ENCODE data around the gene TBC1D13. TPM values are rescaled to one million over a fixed set of nuclear protein-coding genes. Genes with fewer than 3 reads are reported as not detected.

TBC1D13 gene
- total and polyA plus RNA-seq, 9 of the 15 experiments (the other 6 are each of a cell fraction or from before 2014, with no cell fraction given) = 2.3 to 28.7 (median 11.4) TPM

- TF ChIP-seq MNT (conservative IDR thresholded peaks at IDR 0.05) = peak in 1 of 2 experiments; percentile 60; a peak in 2 of 4 replicates
- no peak for TF ChIP-seq ZNF175 (CRISPR knock-in tag; IDR thresholded peaks at IDR 0.05; ENCODE audit: low read depth)
- no peak for TF ChIP-seq EZH2 (IDR thresholded peaks at IDR 0.05; ENCODE audit: borderline replicate concordance, low read depth, low read length)
- TF ChIP-seq LEF1 (IDR thresholded peaks at IDR 0.05) = peak; percentile 85; the same call in 1 of the 2 replicates
- no peak for TF ChIP-seq HDAC6 (IDR thresholded peaks at IDR 0.05; ENCODE audit: low read depth, low read length)
- no peak for TF ChIP-seq ZFP91 (CRISPR knock-in tag; IDR thresholded peaks at IDR 0.05)
- no peak for TF ChIP-seq ARID3A (IDR thresholded peaks at IDR 0.05; ENCODE audit: borderline replicate concordance, low read depth, low read length)
- TF ChIP-seq ZNF778 (CRISPR knock-in tag; IDR thresholded peaks at IDR 0.05) = no peak
- TF ChIP-seq POLR2G (IDR thresholded peaks at IDR 0.05; ENCODE audit: low read depth, low read length) = peak; percentile 8; the same call in 1 of the 2 replicates
- TF ChIP-seq, protein P1, sequence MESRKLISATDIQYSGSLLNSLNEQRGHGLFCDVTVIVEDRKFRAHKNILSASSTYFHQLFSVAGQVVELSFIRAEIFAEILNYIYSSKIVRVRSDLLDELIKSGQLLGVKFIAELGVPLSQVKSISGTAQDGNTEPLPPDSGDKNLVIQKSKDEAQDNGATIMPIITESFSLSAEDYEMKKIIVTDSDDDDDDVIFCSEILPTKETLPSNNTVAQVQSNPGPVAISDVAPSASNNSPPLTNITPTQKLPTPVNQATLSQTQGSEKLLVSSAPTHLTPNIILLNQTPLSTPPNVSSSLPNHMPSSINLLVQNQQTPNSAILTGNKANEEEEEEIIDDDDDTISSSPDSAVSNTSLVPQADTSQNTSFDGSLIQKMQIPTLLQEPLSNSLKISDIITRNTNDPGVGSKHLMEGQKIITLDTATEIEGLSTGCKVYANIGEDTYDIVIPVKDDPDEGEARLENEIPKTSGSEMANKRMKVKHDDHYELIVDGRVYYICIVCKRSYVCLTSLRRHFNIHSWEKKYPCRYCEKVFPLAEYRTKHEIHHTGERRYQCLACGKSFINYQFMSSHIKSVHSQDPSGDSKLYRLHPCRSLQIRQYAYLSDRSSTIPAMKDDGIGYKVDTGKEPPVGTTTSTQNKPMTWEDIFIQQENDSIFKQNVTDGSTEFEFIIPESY (CRISPR knock-in tag; IDR thresholded peaks at IDR 0.05) = peak; percentile 63; the same call in 1 of the 2 replicates
- TF ChIP-seq FOXP4 (CRISPR knock-in tag; IDR thresholded peaks at IDR 0.05; ENCODE audit: borderline replicate concordance) = no peak
Measured at GRCh38 chr9:128845186-128845931, 58.3 kb downstream of the TBC1D13 start (continued).
